Osteoblast (primary cell): ENCODE measurements around the gene VENTX. TPM values are rescaled to one million over a fixed set of nuclear protein-coding genes. Genes with fewer than 3 reads are reported as not detected.
"Not testable (repeated sequence)": the region's sequence is repeated elsewhere in the genome, so short reads cannot be mapped to it uniquely, and the experiment has no call there.

Source experiments
- DNase-seq: peaks from one replicate; pipeline ENCODE4 v3.0.0; 2011; ENCODE audit warnings: low spot score, mixed read lengths; ENCODE audit not compliant: insufficient read length; ENCODE audit errors: missing footprints
- H2AFZ ChIP-seq: 2 replicates; pipeline ENCODE4 v1.6.0; 2011; ENCODE audit warnings: mild to moderate bottlenecking, low read length
- H3K27ac ChIP-seq: 2 replicates; pipeline ENCODE4 v1.5.1; 2011; ENCODE audit warnings: mild to moderate bottlenecking, low read depth, low read length, moderate library complexity
- H3K27me3 ChIP-seq: 2 replicates; pipeline ENCODE4 v1.6.0; 2012; ENCODE audit warnings: mild to moderate bottlenecking, control low read depth, inconsistent platforms, low read length, moderate library complexity; ENCODE audit not compliant: insufficient read depth
- H3K36me3 ChIP-seq: 2 replicates; pipeline ENCODE4 v1.5.1; 2011; ENCODE audit warnings: mild to moderate bottlenecking, low read length, control low read depth, moderate library complexity; ENCODE audit not compliant: insufficient read depth
- H3K4me1 ChIP-seq: 2 replicates; pipeline ENCODE4 v1.5.1; 2011; ENCODE audit warnings: mild to moderate bottlenecking, low read length, control low read depth, moderate library complexity; ENCODE audit not compliant: insufficient read depth
- H3K4me2 ChIP-seq: 2 replicates; pipeline ENCODE4 v1.6.0; 2011; ENCODE audit warnings: mild to moderate bottlenecking, low read length; ENCODE audit not compliant: insufficient read depth
- H3K4me3 ChIP-seq: fragments of 200-600 bp; sonication (generic); 3 replicates; pipeline ENCODE4 v1.5.1; 2012; ENCODE audit warnings: mild to moderate bottlenecking, low read length, inconsistent platforms; ENCODE audit not compliant: insufficient read depth
- H3K79me2 ChIP-seq: 2 replicates; pipeline ENCODE4 v1.6.0; 2012; ENCODE audit warnings: mild to moderate bottlenecking, low read length, control low read depth, inconsistent platforms; ENCODE audit not compliant: insufficient read depth
- H3K9me3 ChIP-seq: 2 replicates; pipeline ENCODE4 v1.5.1; 2011; ENCODE audit warnings: low read depth, low read length, control low read depth
- H4K20me1 ChIP-seq: 2 replicates; pipeline ENCODE4 v1.6.0; 2012; ENCODE audit warnings: mild to moderate bottlenecking, low read length, control low read depth; ENCODE audit not compliant: insufficient read depth
- total RNA-seq: library from RNA; depleted of rRNA; stranded (reverse); fragments of >200 nt; gene quantifications from 2 replicates; pipeline ENCODE4 v1.2.3, GENCODE V29; 2012
- TF ChIP-seq, protein P1 (sequence below): IDR thresholded peaks from 2 replicates; pipeline ENCODE4 v1.5.1; 2011; ENCODE audit warnings: mild to moderate bottlenecking, low read depth, low read length, moderate library complexity; ENCODE audit errors: extremely low read depth

Gene VENTX
- total RNA-seq, 1 donor = not detected

DNA sequence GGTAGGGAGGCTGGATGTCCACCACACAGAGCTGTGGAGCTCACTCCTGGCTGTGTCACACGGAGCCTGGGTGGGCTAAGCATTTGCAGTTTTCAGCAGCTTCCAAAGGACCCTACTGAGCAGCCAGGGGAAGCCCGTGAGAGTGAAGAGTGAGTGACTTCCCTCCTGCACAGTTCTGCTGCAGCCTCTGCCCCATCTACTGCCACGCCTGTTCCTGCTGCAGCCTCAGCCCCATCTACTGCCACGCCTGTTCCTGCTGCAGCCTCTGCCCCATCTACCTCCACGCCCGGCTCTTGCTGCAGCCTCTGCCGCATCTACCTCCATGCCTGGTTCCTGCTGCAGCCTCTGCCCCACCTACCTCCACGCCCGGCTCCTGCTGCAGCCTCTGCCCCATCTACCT, 26.8 kb downstream of the VENTX start:
- no peak overlapping the region for H2AFZ ChIP-seq
- H3K4me3 ChIP-seq = no peak overlapping the region
- no peak for DNase-seq
- H3K36me3 ChIP-seq = no peaks in the 10 kb centered on the region
- H3K79me2 ChIP-seq = no peaks in the 10 kb centered on the region
- H3K4me1 ChIP-seq = peaks cover 11% of the 10 kb centered on the region
- TF ChIP-seq, protein P1, sequence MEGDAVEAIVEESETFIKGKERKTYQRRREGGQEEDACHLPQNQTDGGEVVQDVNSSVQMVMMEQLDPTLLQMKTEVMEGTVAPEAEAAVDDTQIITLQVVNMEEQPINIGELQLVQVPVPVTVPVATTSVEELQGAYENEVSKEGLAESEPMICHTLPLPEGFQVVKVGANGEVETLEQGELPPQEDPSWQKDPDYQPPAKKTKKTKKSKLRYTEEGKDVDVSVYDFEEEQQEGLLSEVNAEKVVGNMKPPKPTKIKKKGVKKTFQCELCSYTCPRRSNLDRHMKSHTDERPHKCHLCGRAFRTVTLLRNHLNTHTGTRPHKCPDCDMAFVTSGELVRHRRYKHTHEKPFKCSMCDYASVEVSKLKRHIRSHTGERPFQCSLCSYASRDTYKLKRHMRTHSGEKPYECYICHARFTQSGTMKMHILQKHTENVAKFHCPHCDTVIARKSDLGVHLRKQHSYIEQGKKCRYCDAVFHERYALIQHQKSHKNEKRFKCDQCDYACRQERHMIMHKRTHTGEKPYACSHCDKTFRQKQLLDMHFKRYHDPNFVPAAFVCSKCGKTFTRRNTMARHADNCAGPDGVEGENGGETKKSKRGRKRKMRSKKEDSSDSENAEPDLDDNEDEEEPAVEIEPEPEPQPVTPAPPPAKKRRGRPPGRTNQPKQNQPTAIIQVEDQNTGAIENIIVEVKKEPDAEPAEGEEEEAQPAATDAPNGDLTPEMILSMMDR = no peak
- H3K4me2 ChIP-seq = no peak overlapping the region
- H3K27me3 ChIP-seq = peaks cover 7% of the 10 kb centered on the region
- H3K27ac ChIP-seq = no peak overlapping the region
- no peaks in the 10 kb centered on the region for H3K9me3 ChIP-seq
- peaks cover 3% of the 10 kb centered on the region for H4K20me1 ChIP-seq

DNA sequence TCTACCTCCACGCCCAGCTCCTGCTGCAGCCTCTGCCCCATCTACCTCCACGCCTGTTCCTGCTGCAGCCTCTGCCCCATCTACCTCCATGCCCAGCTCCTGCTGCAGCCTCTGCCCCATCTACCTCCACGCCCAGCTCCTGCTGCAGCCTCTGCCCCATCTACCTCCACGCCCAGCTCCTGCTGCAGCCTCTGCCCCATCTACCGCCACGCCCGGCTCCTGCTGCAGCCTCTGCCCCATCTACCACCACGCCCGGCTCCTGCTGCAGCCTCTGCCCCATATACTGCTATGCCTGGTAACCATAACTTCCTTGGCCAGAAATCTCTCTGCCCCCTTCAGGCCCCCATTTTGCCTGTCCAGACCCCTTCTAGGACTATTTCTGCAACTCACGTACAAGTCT, 27.4 kb downstream of the VENTX start:
- H3K79me2 ChIP-seq, H3K4me1 ChIP-seq, H3K27me3 ChIP-seq, H3K4me2 ChIP-seq, H3K27ac ChIP-seq, H3K4me3 ChIP-seq, H3K36me3 ChIP-seq, H4K20me1 ChIP-seq, DNase-seq, H2AFZ ChIP-seq, H3K9me3 ChIP-seq: not testable (repeated sequence)

DNA sequence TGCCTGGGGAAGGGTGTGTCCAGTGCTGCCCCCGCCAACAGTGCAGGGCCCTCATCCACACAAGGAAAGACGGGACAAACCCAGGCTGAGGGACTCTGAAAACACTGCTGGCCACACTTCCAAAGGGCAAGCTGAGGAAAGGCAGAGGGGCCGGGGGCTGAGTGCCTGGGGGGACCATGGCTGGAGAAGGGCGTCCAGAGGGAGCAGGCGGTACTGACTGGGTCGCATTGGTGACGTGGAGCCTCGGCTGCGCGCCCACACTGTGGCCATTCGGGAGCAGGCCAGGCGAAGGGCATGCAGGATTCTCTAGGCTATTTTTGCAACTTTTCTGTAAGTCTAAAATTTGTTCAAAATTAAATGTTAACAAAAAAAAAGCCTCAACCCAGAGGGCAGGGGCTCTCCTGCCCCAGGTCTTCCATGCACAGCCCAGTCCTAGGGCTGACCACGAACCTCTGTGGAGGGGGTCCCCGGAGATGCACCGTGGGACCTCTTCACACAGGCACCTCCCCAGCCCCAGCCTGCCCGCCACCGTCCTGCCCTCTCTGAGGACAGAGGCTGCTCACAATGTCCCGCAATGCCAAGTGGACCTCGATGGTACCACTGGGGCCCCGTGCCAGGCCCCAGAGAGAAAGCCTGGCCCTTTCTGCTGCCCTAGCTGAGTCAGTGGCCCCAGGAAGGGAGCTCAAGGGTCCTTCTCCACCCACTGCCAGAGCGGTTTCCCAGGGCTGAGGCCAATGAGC, 28.6 kb downstream of the VENTX start:
- no peak overlapping the region for H2AFZ ChIP-seq
- peaks cover 7% of the 10 kb centered on the region for H3K27me3 ChIP-seq
- DNase-seq = no peak
- no peaks in the 10 kb centered on the region for H3K9me3 ChIP-seq
- H4K20me1 ChIP-seq = peaks cover 3% of the 10 kb centered on the region
- TF ChIP-seq, protein P1 = no peak
- no peak overlapping the region for H3K4me2 ChIP-seq
- no peak overlapping the region for H3K27ac ChIP-seq
- no peak overlapping the region for H3K4me3 ChIP-seq
- H3K4me1 ChIP-seq = peaks cover 2% of the 10 kb centered on the region
- H3K79me2 ChIP-seq = no peaks in the 10 kb centered on the region
- no peaks in the 10 kb centered on the region for H3K36me3 ChIP-seq

DNA sequence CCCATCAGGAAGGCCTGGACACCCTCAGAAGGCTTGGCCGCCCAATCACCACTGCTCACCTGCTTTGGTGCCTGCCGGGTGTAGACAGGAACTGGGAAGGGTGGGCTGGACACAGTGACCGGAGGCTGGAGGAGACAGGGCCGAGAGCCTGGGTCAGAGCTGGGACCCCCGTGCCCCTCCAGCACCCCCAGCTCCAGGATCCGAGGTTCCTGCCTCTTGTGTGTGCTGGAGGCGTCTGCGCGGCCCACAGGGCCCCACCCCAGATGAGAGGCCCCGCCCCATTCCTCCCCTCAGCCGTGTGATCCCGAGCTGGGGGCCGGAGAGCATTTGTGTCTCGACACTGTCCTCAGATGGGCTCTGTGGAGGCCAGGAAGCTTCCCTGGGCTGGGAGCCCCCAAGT, 29.6 kb downstream of the VENTX start:
- H3K4me3 ChIP-seq = no peak overlapping the region
- H3K79me2 ChIP-seq = no peaks in the 10 kb centered on the region
- H3K4me1 ChIP-seq = no peaks in the 10 kb centered on the region
- H2AFZ ChIP-seq = no peak overlapping the region
- H3K27ac ChIP-seq = no peak overlapping the region
- H3K27me3 ChIP-seq = peaks cover 7% of the 10 kb centered on the region
- H3K9me3 ChIP-seq = no peaks in the 10 kb centered on the region
- no peaks in the 10 kb centered on the region for H3K36me3 ChIP-seq
- DNase-seq = peak; percentile 89
- H4K20me1 ChIP-seq = peaks cover 3% of the 10 kb centered on the region
- TF ChIP-seq, protein P1 = no peak
- H3K4me2 ChIP-seq = no peak overlapping the region
